A549 (cell line): ENCODE measurements around the gene GRM7. TPM values are rescaled to one million over a fixed set of nuclear protein-coding genes. Genes with fewer than 3 reads are reported as not detected.

Experiments used
- ATAC-seq, 2 experiments: fragments of 200-7000 bp in 1 of 2; fragments of >200 bp in 1 of 2; cut with Nextera tagmentation in 1 of 2; cut with Tn5 transposase in 1 of 2; 3 replicates each; pipeline versions ENCODE4 v1.8.0 to v1.9.1; 2018 to 2020; ENCODE audit warnings: mild to moderate bottlenecking in 1 of 2, moderate library complexity in 1 of 2
- CTCF ChIA-PET: fragments of 300-600 bp; sonication (Branson Sonifier 250); formaldehyde crosslinking; extraction: SDS; loops from one replicate; lab custom pipeline; 2021; ENCODE audit warnings: antibody characterized with exemption, inconsistent platforms; lab: Yijun Ruan, JAX
- POLR2A ChIA-PET: fragments of 350-600 bp; formaldehyde crosslinking; extraction: SDS; loops from one replicate; lab custom pipeline; 2021; ENCODE audit warnings: antibody characterized with exemption, inconsistent platforms; lab: Yijun Ruan, JAX
- DNase-seq, 2 experiments: peaks; one replicate each; pipeline versions ENCODE4 v3.0.0 to v3.0.0-alpha.2; 2011 to 2016; ENCODE audit warnings: low read depth in 1 of 2, low spot score in 1 of 2
- FAIRE-seq: peaks from 2 replicates; lab custom pipeline; 2011; peaks lifted over from hg19 to GRCh38; lab: Jason Lieb, UNC
- H3K27ac ChIP-seq, 2 experiments: fragments of >200 bp; sonication (Bioruptor Twin); formaldehyde crosslinking; 3 replicates each; pipeline ENCODE4 v1.5.1; 2016 to 2017
- H3K4me1 ChIP-seq: fragments of >200 bp; sonication (Bioruptor Twin); formaldehyde crosslinking; 3 replicates; pipeline ENCODE4 v1.6.1; 2016
- H3K4me2 ChIP-seq: fragments of >200 bp; sonication (Bioruptor Twin); formaldehyde crosslinking; 3 replicates; pipeline ENCODE4 v1.6.1; 2016
- H3K4me3 ChIP-seq: fragments of >200 bp; sonication (Bioruptor Twin); formaldehyde crosslinking; 3 replicates; pipeline ENCODE4 v1.5.1; 2016
- H3K9me3 ChIP-seq: fragments of >200 bp; sonication (Bioruptor Twin); formaldehyde crosslinking; 3 replicates; pipeline ENCODE4 v1.6.1; 2016
- BHLHE40 ChIP-seq: IDR thresholded peaks from 2 replicates; pipeline ENCODE4 v1.6.1; 2012; ENCODE audit warnings: low read depth, low read length, inconsistent platforms
- CBX2 ChIP-seq: fragments of 200-600 bp; sonication (generic); IDR thresholded peaks from 2 replicates; pipeline ENCODE4 v1.6.1; 2016; ENCODE audit warnings: low read depth, mild to moderate bottlenecking, borderline replicate concordance
- CEBPB ChIP-seq, 2 experiments: fragments of >200 bp in 1 of 2; sonication (Bioruptor Twin) in 1 of 2; formaldehyde crosslinking in 1 of 2; IDR thresholded peaks; 2 replicates each; pipeline ENCODE4 v1.6.1; 2012 to 2016
- CHD4 ChIP-seq: fragments of 200-600 bp; sonication (generic); IDR thresholded peaks from 2 replicates; pipeline ENCODE4 v1.6.1; 2016; ENCODE audit warnings: antibody characterized with exemption, mild to moderate bottlenecking, borderline replicate concordance
- E2F6 ChIP-seq: IDR thresholded peaks from 2 replicates; pipeline ENCODE4 v1.6.1; 2012; ENCODE audit warnings: low read depth, borderline replicate concordance
- EP300 ChIP-seq, 2 experiments: fragments of >200 bp; sonication (Bioruptor Twin); formaldehyde crosslinking; IDR thresholded peaks; 2 replicates in 1 of 2; 3 replicates in 1 of 2; pipeline ENCODE4 v1.6.1; 2016 to 2017
- FOSB ChIP-seq: fragments of 250-450 bp; sonication (Bioruptor Pico); IDR thresholded peaks from 2 replicates; pipeline ENCODE4 v1.5.0; 2020; ENCODE audit warnings: mild to moderate bottlenecking, moderate library complexity
- FOSL2 ChIP-seq, 2 experiments: fragments of 450-650 bp in 1 of 2; fragments of >200 bp in 1 of 2; sonication (Bioruptor Twin) in 1 of 2; formaldehyde crosslinking; IDR thresholded peaks; 2 replicates each; pipeline versions ENCODE4 v1.5.0 to v1.6.1; 2016 to 2020; ENCODE audit warnings: mild to moderate bottlenecking in 1 of 2, moderate library complexity in 1 of 2
- HDAC2 ChIP-seq: fragments of 200-600 bp; sonication (generic); IDR thresholded peaks from 2 replicates; pipeline ENCODE4 v1.6.1; 2016
- KDM5A ChIP-seq: fragments of 200-600 bp; sonication (generic); IDR thresholded peaks from 2 replicates; pipeline ENCODE4 v1.6.1; 2016; ENCODE audit warnings: antibody characterized with exemption, mild to moderate bottlenecking
- MAFK ChIP-seq: fragments of 450-650 bp; IDR thresholded peaks from 2 replicates; pipeline ENCODE4 v1.6.1; 2014; ENCODE audit not compliant: partially characterized antibody
- MYC ChIP-seq: IDR thresholded peaks from 2 replicates; pipeline ENCODE4 v1.6.1; 2012; ENCODE audit warnings: mild to moderate bottlenecking, inconsistent platforms, low read length, improper control_type of control experiment, borderline replicate concordance
- NFE2L2 ChIP-seq: fragments of 150-350 bp; conservative IDR thresholded peaks from 2 replicates; pipeline ENCODE4 v1.6.1; 2014; ENCODE audit warnings: low read length
- REST ChIP-seq: fragments of 200-600 bp; sonication (generic); IDR thresholded peaks from 2 replicates; pipeline ENCODE4 v1.6.1; 2016; ENCODE audit warnings: antibody characterized with exemption, mild to moderate bottlenecking, moderate library complexity
- RFX5 ChIP-seq: fragments of 450-650 bp; IDR thresholded peaks from 2 replicates; pipeline ENCODE4 v1.7.1; 2014; ENCODE audit warnings: antibody characterized with exemption, mild to moderate bottlenecking, moderate library complexity
- TFCP2L1 ChIP-seq: fragments of 250-450 bp; sonication (Bioruptor Pico); IDR thresholded peaks from 2 replicates; pipeline ENCODE4 v1.5.0; 2021; ENCODE audit warnings: mild to moderate bottlenecking
- TP53 ChIP-seq: fragments of 250-450 bp; sonication (Bioruptor Pico); IDR thresholded peaks from 2 replicates; pipeline ENCODE4 v1.5.0; 2021; ENCODE audit warnings: mild to moderate bottlenecking, moderate library complexity
- WGBS: methylation state at CpG from one replicate; pipeline ENCODE4 v1.1.6; 2017; ENCODE audit errors: missing lambda C conversion rate; 5-methylcytosine and 5-hydroxymethylcytosine counted together
- polyA plus RNA-seq, 4 experiments: library from polyadenylated mRNA; depleted of rRNA in 3 of 4; stranded (reverse); fragments of >200 nt; fragmentation: RNase III in 1 of 4; extraction: RNeasy Plus Mini Kit Qiagen cat#74134 plus additional on column Dnase treatment in 1 of 4; gene quantifications; 2 replicates in 3 of 4; 3 replicates in 1 of 4; pipeline ENCODE4 v1.2.3, GENCODE V29; 2011 to 2017

Gene GRM7
- polyA plus RNA-seq, 2 of the 4 experiments (the other 2 are of a cell fraction) = not detected

GRCh38 chr3:7781395-7781794, 920.5 kb downstream of the GRM7 start (continued):
- no peak for TF ChIP-seq REST

- WGBS = 14% methylated on average over 5 of the region's 5 CpGs
- no peaks in the 10 kb centered on the region for H3K4me1 ChIP-seq
- H3K9me3 ChIP-seq = 0 out of 3 replicates have a peak, but pooled peaks cover 3% of the 10 kb centered on the region
- FAIRE-seq (no peak), ATAC-seq (no peak), DNase-seq (no peak)
- TF ChIP-seq FOSL2 (IDR thresholded peaks at IDR 0.05) (no peak), FOSL2 (CRISPR knock-in tag; IDR thresholded peaks at IDR 0.05) (no peak), CHD4 (no peak)
- POLR2A ChIA-PET = no interaction called here
- no peak overlapping the region for H3K4me2 ChIP-seq
- no peak overlapping the region for H3K4me3 ChIP-seq
- CTCF ChIA-PET = no interaction called here
- no peak overlapping the region for H3K27ac ChIP-seq
Observed at GRCh38 chr3:7787871-7788828, 927.2 kb downstream of the GRM7 start.

- POLR2A ChIA-PET = no interaction called here
- no peak overlapping the region for H3K27ac ChIP-seq
- H3K4me1 ChIP-seq = no peaks in the 10 kb centered on the region
- no peak overlapping the region for H3K4me2 ChIP-seq
- 0 out of 3 replicates have a peak, but pooled peaks cover 3% of the 10 kb centered on the region for H3K9me3 ChIP-seq
- FAIRE-seq = no peak
- 0% methylated on average over 1 of the region's 1 CpG for WGBS
- DNase-seq = no peak
- no peak for TF ChIP-seq E2F6
- no peak for TF ChIP-seq MAFK
- TF ChIP-seq BHLHE40 = no peak
- TF ChIP-seq CBX2 = no peak
- no peak for TF ChIP-seq EP300 (IDR thresholded peaks at IDR 0.05)
- TF ChIP-seq MYC = no peak
- no peak for TF ChIP-seq TP53 (CRISPR knock-in tag)
- TF ChIP-seq RFX5 = no peak
- no peak for TF ChIP-seq NFE2L2
- no peak for TF ChIP-seq HDAC2
- no peak for TF ChIP-seq FOSB
- no peak for TF ChIP-seq TFCP2L1 (CRISPR knock-in tag)
- no peak for ATAC-seq
- no peak overlapping the region for H3K4me3 ChIP-seq
- CTCF ChIA-PET = no interaction called here
Observed at GRCh38 chr3:7788881-7789280, 928.0 kb downstream of the GRM7 start.

- ATAC-seq = no peak
- ChIA-PET POLR2A (no interaction called here), CTCF (no interaction called here)
Observed at GRCh38 chr3:7789324-7789723, 928.4 kb downstream of the GRM7 start.

More at GRCh38 chr3:7789324-7789723, 928.4 kb downstream of the GRM7 start:
- Histone ChIP-seq H3K4me1 (no peaks in the 10 kb centered on the region), H3K9me3 (0 out of 3 replicates have a peak, but pooled peaks cover 3% of the 10 kb centered on the region), H3K4me3 (no peak overlapping the region), H3K27ac (no peak overlapping the region), H3K4me2 (no peak overlapping the region)
- FAIRE-seq (no peak), DNase-seq (no peak)
- no peak for TF ChIP-seq KDM5A
- TF ChIP-seq FOSL2 (IDR thresholded peaks at IDR 0.05) = no peak
- no peak for TF ChIP-seq FOSL2 (CRISPR knock-in tag; IDR thresholded peaks at IDR 0.05)
- TF ChIP-seq MAFK = no peak
- TF ChIP-seq RFX5 = no peak
- no peak for TF ChIP-seq CEBPB (IDR thresholded peaks at IDR 0.05)
- WGBS = 30% methylated on average over 7 of the region's 7 CpGs
